Panc1 (cell line): ENCODE results near the gene GAS7. TPM values are rescaled to one million over a fixed set of nuclear protein-coding genes. Genes with fewer than 3 reads are reported as not detected.

Source experiments
- ATAC-seq: fragments of 200-7000 bp; cut with Tn5 transposase; 2 replicates; pipeline ENCODE4 v1.9.1; 2020; ENCODE audit warnings: mild to moderate bottlenecking, moderate library complexity
- BruUV-seq: library from RNA; stranded (reverse); fragments of 400-500 nt; replicated peaks from 2 replicates; lab custom pipeline; 2021; lab: Mats Ljungman, UMichigan
- CTCF ChIA-PET: fragments of 300-600 bp; sonication (Branson Sonifier 250); formaldehyde crosslinking; loops from one replicate; lab custom pipeline; 2022; ENCODE audit warnings: antibody characterized with exemption; lab: Charles Lee
- POLR2A ChIA-PET: fragments of 300-600 bp; sonication (Branson Sonifier 250); formaldehyde crosslinking; loops from one replicate; lab custom pipeline; 2022; ENCODE audit warnings: antibody characterized with exemption; lab: Charles Lee
- DNase-seq: peaks from one replicate; pipeline ENCODE4 v3.0.0-alpha.2; 2010; ENCODE audit warnings: low read depth, low spot score
- H3K27ac ChIP-seq: 2 replicates; pipeline ENCODE4 v1.5.1; 2011; ENCODE audit warnings: mild to moderate bottlenecking, low read length, inconsistent platforms
- H3K27me3 ChIP-seq: fragments of 200-500 bp; sonication (Bioruptor generic); 2 replicates; pipeline ENCODE4 v1.6.0; 2014; ENCODE audit warnings: low read length, inconsistent platforms; ENCODE audit not compliant: control insufficient read depth, insufficient read depth
- H3K36me3 ChIP-seq: fragments of 200-500 bp; sonication (Bioruptor generic); 2 replicates; pipeline ENCODE4 v1.5.1; 2014; ENCODE audit warnings: inconsistent platforms, mild to moderate bottlenecking, low read length, moderate library complexity; ENCODE audit not compliant: control insufficient read depth, insufficient read depth
- H3K4me1 ChIP-seq: 2 replicates; pipeline ENCODE4 v1.5.1; 2011; ENCODE audit warnings: inconsistent platforms, mild to moderate bottlenecking, low read length, moderate library complexity; ENCODE audit not compliant: control insufficient read depth, insufficient read depth
- H3K4me3 ChIP-seq, 2 experiments: 2 replicates each; pipeline ENCODE4 v1.5.1; 2011 to 2012; ENCODE audit warnings: low read depth in 2 of 2, low read length in 2 of 2, mild to moderate bottlenecking in 2 of 2, inconsistent platforms in 1 of 2, moderate library complexity in 1 of 2
- H3K9me3 ChIP-seq: fragments of 200-500 bp; sonication (Bioruptor generic); 2 replicates; pipeline ENCODE4 v1.5.1; 2014; ENCODE audit warnings: low read depth, mild to moderate bottlenecking, inconsistent platforms, low read length, moderate library complexity; ENCODE audit not compliant: control insufficient read depth, insufficient read depth
- POLR2AphosphoS5 ChIP-seq: IDR thresholded peaks from 2 replicates; pipeline ENCODE4 v1.6.1; 2012; ENCODE audit warnings: mild to moderate bottlenecking, low read depth, low read length, moderate library complexity
- SIN3A ChIP-seq: IDR thresholded peaks from 2 replicates; pipeline ENCODE4 v1.6.1; 2012; ENCODE audit warnings: low read depth, mild to moderate bottlenecking, low read length, moderate library complexity, borderline replicate concordance; ENCODE audit not compliant: insufficient read depth
- TCF7L2 ChIP-seq: IDR thresholded peaks from 2 replicates; pipeline ENCODE4 v1.6.1; 2011; ENCODE audit warnings: mild to moderate bottlenecking, low read depth, low read length, inconsistent platforms
- in situ Hi-C: cut with HindIII; loops from 2 replicates; pipeline ENCODE4 v1.10.0; 2016; ENCODE audit warnings: low sequenced_read_pairs, low pct_unique_long_range_greater_than_20kb
- intact Hi-C: fragments of 100-400 bp; cut with micrococcal nuclease; formaldehyde crosslinking; loops from one replicate; pipeline ENCODE4 v1.10.0; 2022; ENCODE audit not compliant: unreplicated experiment
- total RNA-seq: library from RNA; stranded (reverse); gene quantifications from one replicate; pipeline ENCODE4 v1.2.1, GENCODE V29; 2021; ENCODE audit not compliant: unreplicated experiment
- TF ChIP-seq, protein P1 (sequence below): fragments of 450-650 bp; IDR thresholded peaks from 2 replicates; pipeline ENCODE4 v1.5.1; 2017; ENCODE audit warnings: mild to moderate bottlenecking
- TF ChIP-seq, protein P2 (sequence below), 2 experiments: IDR thresholded peaks; 2 replicates each; pipeline ENCODE4 v1.6.1; 2011 to 2012; ENCODE audit warnings: low read depth in 2 of 2, control low read depth in 1 of 2, low read length in 1 of 2, mild to moderate bottlenecking in 1 of 2, moderate library complexity in 1 of 2; ENCODE audit not compliant: insufficient read depth in 1 of 2

The GAS7 gene
- total RNA-seq, 1 experiment from 2014 or later = 0.05 TPM

DNA sequence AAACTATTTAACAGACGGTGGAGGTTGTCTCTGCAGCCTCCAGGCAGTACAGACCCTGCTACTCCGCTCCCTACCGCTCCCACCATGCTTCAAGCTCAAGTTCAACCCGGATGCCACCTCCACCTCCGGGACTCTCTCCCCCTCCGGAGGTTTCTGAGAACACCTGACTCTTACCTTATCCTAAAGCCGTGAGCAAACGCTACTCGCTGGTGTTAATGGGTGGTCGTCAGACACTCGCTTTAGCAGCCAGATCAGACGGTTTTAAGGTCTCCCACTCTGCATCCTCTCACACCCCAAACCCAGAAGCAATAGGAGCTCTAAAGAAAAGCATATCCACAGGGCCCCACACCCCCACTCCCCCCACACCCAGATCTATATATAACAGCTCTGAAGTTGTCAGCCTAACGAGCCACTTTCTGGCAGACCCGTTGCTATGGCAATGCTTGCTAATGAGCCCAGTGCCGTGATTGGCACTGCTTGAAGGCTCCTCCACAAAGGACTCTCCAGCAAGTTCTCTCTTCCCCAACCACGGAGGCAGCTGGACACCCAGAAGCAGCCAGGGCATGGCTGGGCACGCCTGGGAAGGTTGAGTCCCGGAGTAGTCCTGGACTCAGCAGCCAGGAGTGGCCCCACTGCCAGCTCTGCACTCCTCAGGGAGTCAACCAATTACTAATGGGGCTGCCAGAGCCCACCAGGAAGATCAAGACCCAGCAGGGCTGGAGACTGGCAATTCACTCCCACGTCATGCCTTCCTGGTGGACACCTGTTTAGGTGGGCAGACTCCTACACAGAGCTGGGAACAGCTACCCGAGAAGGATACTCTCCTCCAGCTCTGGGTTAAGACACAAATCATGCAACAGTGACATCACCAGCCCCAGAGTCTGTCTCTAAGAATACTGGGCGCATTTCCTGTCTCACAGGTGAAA is 172.2 kb downstream of the GAS7 start:
- ATAC-seq = no peak

DNA sequence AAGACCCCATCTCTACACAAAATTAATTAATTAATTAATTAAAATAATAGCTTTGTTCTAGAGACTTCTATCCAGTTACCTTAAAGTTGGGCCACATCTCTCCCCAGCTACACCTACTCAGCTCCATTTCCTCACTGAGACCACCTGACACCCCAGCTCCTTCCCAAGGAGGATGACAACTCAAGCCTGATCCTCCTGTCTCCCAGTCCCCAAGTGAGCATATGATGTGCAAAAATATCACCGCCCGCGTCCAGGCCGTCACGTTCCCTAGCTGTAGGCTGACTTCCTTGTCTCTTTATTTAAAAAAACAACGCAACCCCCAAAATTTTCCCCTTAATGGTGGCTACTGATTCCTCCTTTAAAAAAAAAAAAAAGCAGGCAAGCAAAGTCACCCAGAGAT is 173.2 kb downstream of the GAS7 start:
- POLR2A ChIA-PET = no interaction called here
- Histone ChIP-seq H3K27me3 (no peaks in the 10 kb centered on the region; the same call in 1 of the 2 replicates), H3K27ac (no peak overlapping the region), H3K4me3 (no peak overlapping the region), H3K9me3 (no peaks in the 10 kb centered on the region), H3K4me1 (no peaks in the 10 kb centered on the region), H3K36me3 (no peaks in the 10 kb centered on the region)
- no peak for ATAC-seq
- BruUV-seq = no TSS peak
- TF ChIP-seq, protein P1, sequence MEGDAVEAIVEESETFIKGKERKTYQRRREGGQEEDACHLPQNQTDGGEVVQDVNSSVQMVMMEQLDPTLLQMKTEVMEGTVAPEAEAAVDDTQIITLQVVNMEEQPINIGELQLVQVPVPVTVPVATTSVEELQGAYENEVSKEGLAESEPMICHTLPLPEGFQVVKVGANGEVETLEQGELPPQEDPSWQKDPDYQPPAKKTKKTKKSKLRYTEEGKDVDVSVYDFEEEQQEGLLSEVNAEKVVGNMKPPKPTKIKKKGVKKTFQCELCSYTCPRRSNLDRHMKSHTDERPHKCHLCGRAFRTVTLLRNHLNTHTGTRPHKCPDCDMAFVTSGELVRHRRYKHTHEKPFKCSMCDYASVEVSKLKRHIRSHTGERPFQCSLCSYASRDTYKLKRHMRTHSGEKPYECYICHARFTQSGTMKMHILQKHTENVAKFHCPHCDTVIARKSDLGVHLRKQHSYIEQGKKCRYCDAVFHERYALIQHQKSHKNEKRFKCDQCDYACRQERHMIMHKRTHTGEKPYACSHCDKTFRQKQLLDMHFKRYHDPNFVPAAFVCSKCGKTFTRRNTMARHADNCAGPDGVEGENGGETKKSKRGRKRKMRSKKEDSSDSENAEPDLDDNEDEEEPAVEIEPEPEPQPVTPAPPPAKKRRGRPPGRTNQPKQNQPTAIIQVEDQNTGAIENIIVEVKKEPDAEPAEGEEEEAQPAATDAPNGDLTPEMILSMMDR = no peak
- TF ChIP-seq SIN3A (no peak), POLR2AphosphoS5 (no peak), TCF7L2 (no peak)
- intact Hi-C loops = no loop called here
- in situ Hi-C loops = no loop called here
- DNase-seq = no peak
- CTCF ChIA-PET = no interaction called here

More for the DNA sequence above, 172.2 kb downstream of the GAS7 start:
- in situ Hi-C loops (no loop called here), intact Hi-C loops (no loop called here)
- TF ChIP-seq, protein P1 = no peak
- TF ChIP-seq POLR2AphosphoS5 (no peak), SIN3A (no peak), TCF7L2 (no peak)
- TF ChIP-seq, protein P2, sequence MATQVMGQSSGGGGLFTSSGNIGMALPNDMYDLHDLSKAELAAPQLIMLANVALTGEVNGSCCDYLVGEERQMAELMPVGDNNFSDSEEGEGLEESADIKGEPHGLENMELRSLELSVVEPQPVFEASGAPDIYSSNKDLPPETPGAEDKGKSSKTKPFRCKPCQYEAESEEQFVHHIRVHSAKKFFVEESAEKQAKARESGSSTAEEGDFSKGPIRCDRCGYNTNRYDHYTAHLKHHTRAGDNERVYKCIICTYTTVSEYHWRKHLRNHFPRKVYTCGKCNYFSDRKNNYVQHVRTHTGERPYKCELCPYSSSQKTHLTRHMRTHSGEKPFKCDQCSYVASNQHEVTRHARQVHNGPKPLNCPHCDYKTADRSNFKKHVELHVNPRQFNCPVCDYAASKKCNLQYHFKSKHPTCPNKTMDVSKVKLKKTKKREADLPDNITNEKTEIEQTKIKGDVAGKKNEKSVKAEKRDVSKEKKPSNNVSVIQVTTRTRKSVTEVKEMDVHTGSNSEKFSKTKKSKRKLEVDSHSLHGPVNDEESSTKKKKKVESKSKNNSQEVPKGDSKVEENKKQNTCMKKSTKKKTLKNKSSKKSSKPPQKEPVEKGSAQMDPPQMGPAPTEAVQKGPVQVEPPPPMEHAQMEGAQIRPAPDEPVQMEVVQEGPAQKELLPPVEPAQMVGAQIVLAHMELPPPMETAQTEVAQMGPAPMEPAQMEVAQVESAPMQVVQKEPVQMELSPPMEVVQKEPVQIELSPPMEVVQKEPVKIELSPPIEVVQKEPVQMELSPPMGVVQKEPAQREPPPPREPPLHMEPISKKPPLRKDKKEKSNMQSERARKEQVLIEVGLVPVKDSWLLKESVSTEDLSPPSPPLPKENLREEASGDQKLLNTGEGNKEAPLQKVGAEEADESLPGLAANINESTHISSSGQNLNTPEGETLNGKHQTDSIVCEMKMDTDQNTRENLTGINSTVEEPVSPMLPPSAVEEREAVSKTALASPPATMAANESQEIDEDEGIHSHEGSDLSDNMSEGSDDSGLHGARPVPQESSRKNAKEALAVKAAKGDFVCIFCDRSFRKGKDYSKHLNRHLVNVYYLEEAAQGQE (IDR thresholded peaks at IDR 0.05; ENCODE audit: insufficient read depth in 1 of 2, low read depth in 2 of 2, low read length in 1 of 2) = no peak
- ChIA-PET CTCF (no interaction called here), POLR2A (no interaction called here)
- H3K4me3 ChIP-seq = no peak overlapping the region
- H3K27ac ChIP-seq = no peak overlapping the region
- BruUV-seq = no TSS peak
- no peaks in the 10 kb centered on the region; the same call in 1 of the 2 replicates for H3K27me3 ChIP-seq
- H3K4me1 ChIP-seq = no peaks in the 10 kb centered on the region
- H3K36me3 ChIP-seq = no peaks in the 10 kb centered on the region
- no peaks in the 10 kb centered on the region for H3K9me3 ChIP-seq
- no peak for DNase-seq
